ENCODE results near the gene MAP4K4.

The MAP4K4 gene

DNA sequence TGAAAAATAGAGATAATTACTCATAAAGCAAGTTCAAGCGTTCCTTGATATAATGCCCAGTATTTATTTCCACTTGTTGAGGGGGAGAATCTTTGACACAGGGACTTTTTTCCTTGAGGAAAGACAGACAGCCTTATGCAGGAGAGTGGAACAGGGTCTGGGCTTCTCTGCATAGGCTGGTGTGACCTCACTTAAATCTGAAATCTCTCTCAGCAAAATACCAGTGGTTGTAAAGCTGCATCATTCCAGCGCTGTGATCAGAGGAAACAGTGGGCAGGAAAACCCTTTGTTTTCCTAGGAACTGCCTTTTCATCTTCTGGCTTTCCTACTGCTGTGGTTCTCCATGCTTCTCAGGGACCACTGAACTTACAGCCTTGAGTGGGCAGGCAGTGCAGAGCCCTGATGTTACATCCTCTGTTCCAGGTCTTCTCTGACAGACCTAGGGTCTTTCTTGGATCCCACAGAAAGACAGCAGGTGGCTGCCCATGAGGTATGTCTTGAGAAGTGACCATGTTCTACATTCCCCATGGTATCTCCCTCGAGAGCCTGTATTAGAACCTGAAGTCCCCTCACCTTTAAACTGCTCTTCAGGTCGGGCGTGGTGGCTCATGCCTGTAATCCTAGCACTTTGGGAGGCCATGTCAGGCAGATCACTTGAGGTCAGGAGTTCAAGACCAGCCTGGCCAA is 17.6 kb upstream of the MAP4K4 start:
- H3K27ac Mint-ChIP-seq = no peak overlapping the region
- peaks cover 3% of the 10 kb centered on the region for H3K36me3 Mint-ChIP-seq (ENCODE audit: low read depth)
- H3K4me1 Mint-ChIP-seq (ENCODE audit: low read depth) = peaks cover 13% of the 10 kb centered on the region
- no peak overlapping the region for H3K4me3 Mint-ChIP-seq
- H3K9me3 Mint-ChIP-seq = peaks cover 8% of the 10 kb centered on the region
- no peaks in the 10 kb centered on the region for H3K27me3 Mint-ChIP-seq (ENCODE audit: low read depth)

- Mint-ChIP-seq H3K4me1 (ENCODE audit: low read depth) (peaks cover 4% of the 10 kb centered on the region), H3K36me3 (ENCODE audit: low read depth) (no peaks in the 10 kb centered on the region), H3K27ac (no peak overlapping the region), H3K4me3 (no peak overlapping the region), H3K9me3 (peaks cover 3% of the 10 kb centered on the region), H3K27me3 (ENCODE audit: low read depth) (no peaks in the 10 kb centered on the region)
Observed at GRCh38 chr2:101682311-101682710, 15.2 kb upstream of the MAP4K4 start.

DNA sequence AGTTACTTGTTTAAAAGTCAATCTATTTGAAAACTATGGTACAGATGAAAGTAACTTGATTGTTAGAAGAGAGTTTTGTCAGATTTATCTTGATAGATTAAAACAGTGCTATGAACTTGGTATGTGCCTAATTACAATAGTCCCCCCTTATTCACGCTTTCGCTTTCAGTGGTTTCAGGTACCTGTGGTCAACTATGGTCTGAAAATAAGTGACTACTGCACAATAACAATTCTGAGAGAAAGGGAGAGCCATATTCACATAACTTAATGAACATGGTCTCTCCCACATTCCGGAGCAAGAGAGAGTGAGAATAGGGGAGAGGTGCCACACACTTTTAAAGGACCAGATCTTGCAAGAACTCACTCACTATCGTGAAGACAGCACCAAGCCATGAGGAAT is 13.2 kb upstream of the MAP4K4 start:
- H3K9me3 Mint-ChIP-seq = no peaks in the 10 kb centered on the region
- H3K4me3 Mint-ChIP-seq = no peak overlapping the region
- peaks cover 8% of the 10 kb centered on the region for H3K4me1 Mint-ChIP-seq (ENCODE audit: low read depth)
- H3K27me3 Mint-ChIP-seq (ENCODE audit: low read depth) = no peaks in the 10 kb centered on the region
- no peaks in the 10 kb centered on the region for H3K36me3 Mint-ChIP-seq (ENCODE audit: low read depth)
- H3K27ac Mint-ChIP-seq = no peak overlapping the region

- Mint-ChIP-seq H3K4me3 (no peak overlapping the region), H3K4me1 (ENCODE audit: low read depth) (peaks cover 21% of the 10 kb centered on the region), H3K36me3 (ENCODE audit: low read depth) (no peaks in the 10 kb centered on the region), H3K27me3 (ENCODE audit: low read depth) (no peaks in the 10 kb centered on the region), H3K27ac (no peak overlapping the region), H3K9me3 (no peaks in the 10 kb centered on the region)
Observed at GRCh38 chr2:101688261-101688660, 9.2 kb upstream of the MAP4K4 start.

- Mint-ChIP-seq H3K27ac (no peak overlapping the region), H3K9me3 (peaks cover 4% of the 10 kb centered on the region), H3K36me3 (ENCODE audit: low read depth) (peaks cover 2% of the 10 kb centered on the region), H3K27me3 (ENCODE audit: low read depth) (no peaks in the 10 kb centered on the region), H3K4me1 (ENCODE audit: low read depth) (peaks cover 21% of the 10 kb centered on the region), H3K4me3 (no peak overlapping the region)
Observed at GRCh38 chr2:101689114-101689825, 8.2 kb upstream of the MAP4K4 start.

DNA sequence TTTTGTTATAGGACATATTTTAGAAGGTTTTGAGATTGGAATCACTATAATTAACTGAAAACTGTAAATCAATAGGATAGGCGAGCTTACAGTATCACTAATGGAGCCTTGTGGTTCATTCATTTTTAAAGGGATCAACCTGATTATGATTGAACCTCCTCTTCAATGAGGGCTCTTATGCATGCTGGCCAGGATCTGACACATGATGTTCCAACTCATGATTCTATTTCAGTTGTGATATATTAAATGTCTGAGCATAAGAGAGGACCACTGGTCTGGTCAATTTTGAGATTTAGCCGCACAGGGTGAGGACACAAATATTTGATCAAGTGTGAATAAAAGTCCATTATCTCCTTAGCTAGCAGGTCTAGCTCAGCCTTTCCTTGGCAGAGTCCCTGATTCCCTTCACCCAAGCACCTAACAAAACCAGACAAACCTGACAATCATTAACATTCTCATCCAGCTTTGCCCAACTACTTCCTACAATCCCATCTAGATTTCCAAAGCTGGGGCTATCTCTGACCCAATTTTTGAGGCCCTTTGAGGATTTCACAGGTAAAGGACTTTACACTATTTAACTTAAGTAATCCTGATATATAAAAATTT is 6.9 kb upstream of the MAP4K4 start:
- Mint-ChIP-seq H3K36me3 (ENCODE audit: low read depth) (peaks cover 2% of the 10 kb centered on the region), H3K9me3 (peaks cover 4% of the 10 kb centered on the region), H3K27ac (no peak overlapping the region), H3K4me3 (no peak overlapping the region), H3K4me1 (ENCODE audit: low read depth) (peaks cover 22% of the 10 kb centered on the region), H3K27me3 (ENCODE audit: low read depth) (no peaks in the 10 kb centered on the region)

GRCh38 chr2:101692041-101692440 is 5.5 kb upstream of the MAP4K4 start:
- Mint-ChIP-seq H3K27ac (peak overlapping the region; percentile 33), H3K4me3 (no peak overlapping the region), H3K4me1 (ENCODE audit: low read depth) (peaks cover 28% of the 10 kb centered on the region), H3K36me3 (ENCODE audit: low read depth) (peaks cover 2% of the 10 kb centered on the region), H3K27me3 (ENCODE audit: low read depth) (no peaks in the 10 kb centered on the region), H3K9me3 (peaks cover 4% of the 10 kb centered on the region)

- Mint-ChIP-seq H3K27ac (no peak overlapping the region), H3K4me1 (ENCODE audit: low read depth) (peaks cover 28% of the 10 kb centered on the region), H3K4me3 (no peak overlapping the region), H3K36me3 (ENCODE audit: low read depth) (peaks cover 2% of the 10 kb centered on the region), H3K9me3 (peaks cover 4% of the 10 kb centered on the region), H3K27me3 (ENCODE audit: low read depth) (no peaks in the 10 kb centered on the region)
Observed at GRCh38 chr2:101692766-101693165, 4.7 kb upstream of the MAP4K4 start.

GRCh38 chr2:101693991-101694588 is 3.4 kb upstream of the MAP4K4 start:
- Mint-ChIP-seq H3K36me3 (ENCODE audit: low read depth) (peaks cover 2% of the 10 kb centered on the region), H3K4me3 (no peak overlapping the region), H3K9me3 (peaks cover 4% of the 10 kb centered on the region), H3K27ac (no peak overlapping the region), H3K27me3 (ENCODE audit: low read depth) (no peaks in the 10 kb centered on the region), H3K4me1 (ENCODE audit: low read depth) (peaks cover 26% of the 10 kb centered on the region)

- Mint-ChIP-seq H3K4me1 (ENCODE audit: low read depth) (peaks cover 30% of the 10 kb centered on the region), H3K27me3 (ENCODE audit: low read depth) (no peaks in the 10 kb centered on the region), H3K36me3 (ENCODE audit: low read depth) (peaks cover 8% of the 10 kb centered on the region), H3K27ac (peak overlapping the region; percentile 90), H3K9me3 (peaks cover 4% of the 10 kb centered on the region), H3K4me3 (peak overlapping the region; percentile 88)
Observed at GRCh38 chr2:101696272-101697123, 1.0 kb upstream of the MAP4K4 start.

DNA sequence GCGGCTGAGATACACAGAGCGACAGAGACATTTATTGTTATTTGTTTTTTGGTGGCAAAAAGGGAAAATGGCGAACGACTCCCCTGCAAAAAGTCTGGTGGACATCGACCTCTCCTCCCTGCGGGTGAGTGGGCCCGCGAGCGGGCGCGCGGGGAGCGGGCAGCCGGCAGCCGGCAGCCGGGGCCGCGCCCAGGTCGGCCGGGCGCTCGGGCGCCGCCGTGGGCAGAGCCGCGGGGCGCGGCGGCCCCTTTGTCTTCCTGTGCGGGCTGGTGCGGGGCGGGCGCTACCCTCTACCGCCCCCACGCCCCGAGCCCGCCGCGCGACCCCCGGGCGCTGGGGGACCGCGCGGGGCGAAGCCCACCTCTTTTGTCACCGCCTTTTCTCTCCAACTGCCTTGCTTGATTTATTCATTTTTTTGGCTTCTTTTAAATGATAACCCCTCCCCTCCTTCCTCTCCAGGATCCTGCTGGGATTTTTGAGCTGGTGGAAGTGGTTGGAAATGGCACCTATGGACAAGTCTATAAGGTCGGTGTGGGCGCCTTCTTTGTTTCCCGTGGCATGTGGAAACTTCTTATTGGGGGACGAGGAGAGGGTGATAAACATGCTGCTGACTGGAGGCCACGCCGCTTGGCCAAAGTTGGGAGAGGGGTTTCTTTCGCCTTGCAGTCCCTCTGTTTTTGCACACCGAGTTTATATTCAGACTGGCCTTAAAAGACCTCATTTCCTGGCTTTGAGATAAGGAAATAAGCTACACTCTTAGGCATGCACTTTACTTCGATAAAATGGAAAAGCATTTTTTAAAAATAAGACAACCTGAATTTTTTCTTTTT is 722 bp downstream of the MAP4K4 start:
- Mint-ChIP-seq H3K4me1 (ENCODE audit: low read depth) (peaks cover 32% of the 10 kb centered on the region), H3K9me3 (peaks cover 4% of the 10 kb centered on the region), H3K4me3 (peak overlapping the region; percentile 60), H3K27me3 (ENCODE audit: low read depth) (no peaks in the 10 kb centered on the region), H3K36me3 (ENCODE audit: low read depth) (peaks cover 18% of the 10 kb centered on the region), H3K27ac (no peak overlapping the region)

DNA sequence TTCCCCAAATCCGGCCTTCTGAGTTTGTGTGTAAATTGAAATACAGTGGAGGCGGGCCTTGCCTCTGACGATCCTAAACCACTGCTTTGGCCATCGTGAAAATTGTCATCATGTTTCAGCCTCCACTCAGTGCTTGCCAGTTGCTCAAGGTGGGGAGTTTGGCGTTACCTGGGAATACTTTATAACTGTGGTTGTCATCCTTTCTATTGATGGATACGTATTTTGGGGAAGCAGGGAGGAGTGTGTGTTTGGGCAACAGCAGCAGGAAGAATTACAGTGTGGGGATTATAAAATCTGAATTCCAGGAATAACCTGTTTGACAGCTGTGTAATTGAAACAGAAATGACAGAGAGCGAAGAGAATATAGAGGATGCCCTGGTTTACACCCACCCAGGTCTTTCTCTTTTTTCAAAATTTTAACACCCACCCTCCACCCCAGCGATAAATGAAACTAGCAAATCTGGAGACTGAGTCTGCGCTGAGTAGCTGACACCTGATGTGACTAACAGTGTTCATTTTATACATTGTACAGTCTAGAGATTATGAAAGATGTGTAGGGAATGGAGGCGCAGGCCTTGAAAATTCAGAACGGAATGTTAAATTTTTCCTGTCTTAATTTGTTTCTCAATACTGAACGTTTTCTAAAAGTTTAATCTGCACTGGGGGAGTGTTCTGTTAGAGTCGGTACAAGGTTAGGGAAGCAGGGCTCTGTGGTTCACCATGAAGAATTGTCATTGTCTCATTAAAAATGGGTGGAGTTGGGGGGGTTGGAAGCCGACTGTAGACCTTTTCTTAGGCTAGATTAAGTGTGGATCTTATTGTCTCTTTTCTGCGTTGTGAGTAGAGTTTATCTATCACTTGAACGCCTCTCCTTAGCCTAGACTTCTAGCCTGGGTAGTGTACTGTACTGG is 1.6 kb downstream of the MAP4K4 start:
- Mint-ChIP-seq H3K4me1 (ENCODE audit: low read depth) (peaks cover 38% of the 10 kb centered on the region), H3K4me3 (no peak overlapping the region), H3K27ac (no peak overlapping the region), H3K36me3 (ENCODE audit: low read depth) (peaks cover 18% of the 10 kb centered on the region), H3K27me3 (ENCODE audit: low read depth) (no peaks in the 10 kb centered on the region), H3K9me3 (no peaks in the 10 kb centered on the region)

Measured in T-helper 1 cell treated with Interleukin-12 subunit alpha and Interleukin-12 subunit beta and Interleukin-4 antibody, amounts not matched to agents 30 μg/mL and 1 μg/mL, for 36 hours (primary cell).